Omental fat pad (tissue), 4 donors: ENCODE data around the gene MAMDC4. TPM values are rescaled to one million over a fixed set of nuclear protein-coding genes. Genes with fewer than 3 reads are reported as not detected.
"Not testable (repeated sequence)": the region's sequence is repeated elsewhere in the genome, so short reads cannot be mapped to it uniquely, and the experiment has no call there.

ENCODE experiments used
- ATAC-seq: fragments of 150-250 bp; one replicate; pipeline ENCODE4 v1.9.1; 2016; ENCODE audit warnings: mild to moderate bottlenecking, moderate library complexity; ENCODE audit not compliant: low FRiP score
- DNase-seq: peaks from one replicate; pipeline ENCODE4 v3.0.0-alpha.2; 2019; ENCODE audit warnings: low spot score
- total RNA-seq, 4 donors: library from RNA; depleted of rRNA; stranded (reverse); fragments of >200 nt; gene quantifications; one replicate each; pipeline ENCODE4 v1.1.0, GENCODE V29; 2016
- TF ChIP-seq, protein P1 (sequence below), 3 donors: fragments of 450-650 bp; IDR thresholded peaks; one replicate each; pipeline ENCODE4 v1.5.1; 2016 to 2017; ENCODE audit warnings: antibody characterized with exemption in 3 of 3, mild to moderate bottlenecking in 3 of 3, moderate library complexity in 2 of 3

The MAMDC4 gene
- total RNA-seq, 4 donors from 2014 or later = 1.4 to 3.9 (median 1.7) TPM

- ATAC-seq (no peak), DNase-seq (no peak)
- TF ChIP-seq, protein P1, sequence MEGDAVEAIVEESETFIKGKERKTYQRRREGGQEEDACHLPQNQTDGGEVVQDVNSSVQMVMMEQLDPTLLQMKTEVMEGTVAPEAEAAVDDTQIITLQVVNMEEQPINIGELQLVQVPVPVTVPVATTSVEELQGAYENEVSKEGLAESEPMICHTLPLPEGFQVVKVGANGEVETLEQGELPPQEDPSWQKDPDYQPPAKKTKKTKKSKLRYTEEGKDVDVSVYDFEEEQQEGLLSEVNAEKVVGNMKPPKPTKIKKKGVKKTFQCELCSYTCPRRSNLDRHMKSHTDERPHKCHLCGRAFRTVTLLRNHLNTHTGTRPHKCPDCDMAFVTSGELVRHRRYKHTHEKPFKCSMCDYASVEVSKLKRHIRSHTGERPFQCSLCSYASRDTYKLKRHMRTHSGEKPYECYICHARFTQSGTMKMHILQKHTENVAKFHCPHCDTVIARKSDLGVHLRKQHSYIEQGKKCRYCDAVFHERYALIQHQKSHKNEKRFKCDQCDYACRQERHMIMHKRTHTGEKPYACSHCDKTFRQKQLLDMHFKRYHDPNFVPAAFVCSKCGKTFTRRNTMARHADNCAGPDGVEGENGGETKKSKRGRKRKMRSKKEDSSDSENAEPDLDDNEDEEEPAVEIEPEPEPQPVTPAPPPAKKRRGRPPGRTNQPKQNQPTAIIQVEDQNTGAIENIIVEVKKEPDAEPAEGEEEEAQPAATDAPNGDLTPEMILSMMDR (IDR thresholded peaks at IDR 0.05) = no peak
These were observed 21.0 kb upstream of the MAMDC4 start for GRCh38 chr9:136831002-136831719.

GRCh38 chr9:136831720-136832104, 20.4 kb upstream of the MAMDC4 start:
- no peak for DNase-seq
- TF ChIP-seq, protein P1 (IDR thresholded peaks at IDR 0.05) = no peak
- no peak for ATAC-seq

- TF ChIP-seq, protein P1 (IDR thresholded peaks at IDR 0.05) = no peak
- ATAC-seq = no peak
- no peak for DNase-seq
These were observed 19.6 kb upstream of the MAMDC4 start for GRCh38 chr9:136832581-136832980.

DNA sequence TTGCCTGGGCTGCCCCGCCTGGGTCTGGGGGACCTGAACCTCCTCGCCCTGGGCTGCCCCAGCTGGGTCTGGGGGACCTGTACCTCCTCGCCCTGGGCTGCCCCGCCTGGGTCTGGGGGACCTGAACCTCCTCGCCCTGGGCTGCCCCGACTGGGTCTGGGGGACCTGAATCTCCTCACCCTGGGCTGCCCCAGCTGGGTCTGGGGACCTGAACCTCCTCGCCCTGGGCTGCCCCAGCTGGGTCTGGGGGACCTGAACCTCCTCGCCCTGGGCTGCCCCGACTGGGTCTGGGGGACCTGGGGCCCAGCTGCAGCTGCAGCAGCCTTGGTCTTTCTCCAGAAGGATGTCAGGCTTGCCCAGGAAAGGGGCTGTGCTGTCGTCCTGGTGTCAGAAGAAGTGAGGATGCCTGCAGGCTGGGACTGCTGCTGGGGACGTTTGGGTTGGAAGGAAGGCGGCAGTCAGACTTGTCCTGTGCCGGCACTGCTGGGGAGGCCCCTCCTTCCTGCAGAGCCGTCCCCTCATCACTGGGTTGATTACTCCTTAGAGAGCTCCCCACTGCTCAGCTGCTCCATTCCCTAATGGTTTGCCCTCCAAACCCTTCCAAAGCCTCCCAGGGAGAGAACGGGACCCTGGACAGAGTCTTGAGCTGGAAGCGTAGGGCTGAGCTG, 18.6 kb upstream of the MAMDC4 start:
- DNase-seq, ATAC-seq: not testable (repeated sequence)

DNA sequence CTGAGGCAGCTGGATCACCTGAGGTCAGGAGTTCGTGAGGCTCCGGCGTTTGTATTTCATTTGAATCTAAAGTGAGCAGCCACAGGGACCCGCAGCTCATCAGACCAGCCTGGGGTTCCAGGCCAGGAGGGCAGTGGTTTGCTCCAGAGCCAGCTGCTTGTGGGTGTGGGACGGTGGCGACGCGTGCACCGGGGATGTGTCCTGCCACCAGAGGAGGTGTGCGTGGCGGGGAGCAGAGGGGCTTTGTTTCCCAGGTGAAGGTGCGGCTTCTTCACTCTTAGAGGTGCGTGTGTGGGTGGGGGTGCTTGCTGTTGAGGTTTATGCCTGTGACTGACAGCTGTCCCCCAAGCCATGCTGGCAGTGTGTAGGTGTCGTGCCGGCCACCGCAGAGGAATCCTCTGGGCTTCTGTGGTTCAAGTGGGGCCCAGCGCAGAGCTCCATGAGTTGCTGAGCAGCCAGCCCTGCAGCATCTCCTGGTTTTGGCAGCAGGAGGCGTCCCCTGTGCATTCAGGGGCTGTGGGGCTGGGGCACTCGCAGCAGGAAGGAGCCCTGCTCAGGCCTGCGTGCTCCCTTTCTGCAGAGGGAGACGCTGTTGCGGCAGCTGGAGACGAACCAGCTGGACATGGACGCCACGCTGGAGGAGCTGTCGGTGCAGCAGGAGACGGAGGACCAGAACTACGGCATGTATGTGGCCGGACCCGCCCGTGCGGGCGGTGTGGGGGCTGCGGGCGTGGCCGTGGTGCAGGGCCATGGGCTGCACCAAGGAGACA, 16.8 kb upstream of the MAMDC4 start:
- TF ChIP-seq, protein P1 (IDR thresholded peaks at IDR 0.05) = no peak
- ATAC-seq = no peak
- no peak for DNase-seq

- TF ChIP-seq, protein P1 (IDR thresholded peaks at IDR 0.05) = no peak
- ATAC-seq (no peak), DNase-seq (no peak)
These were observed 15.9 kb upstream of the MAMDC4 start for GRCh38 chr9:136835932-136836904.
